GM21737 (cell line): ENCODE measurements around the gene KATNBL1.

Experiments used
- ATAC-seq: cut with Tn5 transposase; IDR thresholded peaks from one replicate; pipeline ENCODE4 v1.9.1; 2021; ENCODE audit warnings: mild to moderate bottlenecking, moderate library complexity; ENCODE audit not compliant: unreplicated experiment

KATNBL1 gene

DNA sequence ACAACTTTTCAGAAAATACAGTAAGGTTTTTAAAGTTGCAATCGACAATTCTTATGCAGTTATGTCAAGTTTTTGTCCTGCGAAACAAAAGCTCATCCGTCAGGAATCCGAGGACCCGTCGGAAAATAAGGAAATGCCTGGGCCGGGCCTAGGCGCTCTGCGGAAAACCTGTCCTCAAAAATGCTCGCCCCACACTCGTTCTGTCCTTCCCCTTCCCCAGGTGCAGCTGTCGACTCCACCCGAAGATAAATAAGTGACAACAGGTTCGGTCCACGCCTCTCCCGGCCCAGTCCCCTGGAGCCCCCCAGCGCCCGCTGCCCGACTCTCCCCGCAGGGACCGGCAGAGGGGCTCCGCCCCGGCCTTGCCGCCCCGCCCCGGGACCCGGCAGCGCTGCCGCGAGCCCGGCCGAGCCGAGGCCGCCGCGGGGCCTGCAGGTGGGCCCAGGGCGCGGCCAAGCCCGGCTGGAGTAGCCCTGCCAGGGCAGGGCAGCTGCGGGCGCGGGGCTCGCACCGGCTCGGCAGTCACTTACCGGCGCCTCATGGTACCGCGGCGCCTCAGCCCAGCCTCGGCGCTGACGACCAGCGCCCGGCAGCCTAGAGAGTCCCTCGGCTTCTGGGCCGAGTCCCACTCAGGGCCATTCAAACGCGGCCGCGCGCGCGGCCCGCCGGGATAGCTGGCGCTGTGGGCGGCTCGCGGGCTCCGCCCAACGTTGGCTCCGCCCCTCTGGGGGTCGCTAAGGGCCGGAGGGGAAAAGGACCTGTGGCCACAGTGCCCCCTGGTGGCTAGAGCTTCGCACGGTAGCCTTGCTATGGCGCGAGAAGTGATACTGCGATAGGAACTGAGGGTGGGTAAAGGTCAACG lies at the start of gene KATNBL1:
Gene KATNBL1 (minus strand): TSS at position 676 of the 862 bp plus-strand sequence. CDS start 46,420 bp downstream, outside the sequence.
- ATAC-seq, result peak; percentile 87

DNA sequence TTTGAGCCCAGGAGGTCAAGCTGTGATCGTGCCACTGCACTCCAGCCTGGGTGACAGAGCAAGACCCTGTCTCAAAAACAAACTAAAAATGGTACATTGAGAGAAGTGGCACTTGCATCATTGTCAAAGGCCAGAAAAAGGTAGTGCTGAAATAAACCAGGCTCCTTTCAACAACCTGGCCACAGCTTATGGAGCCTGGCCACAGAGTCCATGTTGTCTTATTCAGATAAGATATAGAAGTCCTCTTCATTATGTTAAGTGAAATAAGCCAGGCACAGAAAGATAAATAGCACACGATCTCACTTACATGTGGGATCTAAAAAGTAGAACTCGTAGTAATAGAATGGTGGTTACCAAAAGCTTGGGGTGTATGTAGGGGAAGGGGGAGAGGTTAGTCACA lies 49.7 kb upstream of the KATNBL1 start:
- ATAC-seq, result no peak

GRCh38 chr15:34258151-34258550 lies 48.3 kb upstream of the KATNBL1 start:
- no peak for ATAC-seq

GRCh38 chr15:34252545-34252944 lies 42.6 kb upstream of the KATNBL1 start:
- no peak for ATAC-seq

DNA sequence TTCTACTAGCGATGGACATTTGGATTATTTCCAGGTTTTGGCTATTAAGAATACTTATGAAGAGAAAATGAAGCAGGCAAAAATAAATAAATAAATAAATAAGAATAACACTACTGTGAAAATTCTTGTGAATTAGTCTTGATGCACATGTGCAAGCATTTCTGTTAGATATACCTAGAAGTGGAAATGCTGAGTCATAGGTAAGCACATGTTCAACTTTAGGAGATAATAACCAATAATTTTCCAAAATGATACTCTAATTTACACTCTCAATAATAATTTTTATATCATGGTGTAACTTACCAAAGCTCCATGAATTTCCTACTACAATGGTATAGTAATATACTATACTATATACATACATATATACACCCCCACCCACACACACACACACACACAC lies 38.3 kb upstream of the KATNBL1 start:
- no peak for ATAC-seq

DNA sequence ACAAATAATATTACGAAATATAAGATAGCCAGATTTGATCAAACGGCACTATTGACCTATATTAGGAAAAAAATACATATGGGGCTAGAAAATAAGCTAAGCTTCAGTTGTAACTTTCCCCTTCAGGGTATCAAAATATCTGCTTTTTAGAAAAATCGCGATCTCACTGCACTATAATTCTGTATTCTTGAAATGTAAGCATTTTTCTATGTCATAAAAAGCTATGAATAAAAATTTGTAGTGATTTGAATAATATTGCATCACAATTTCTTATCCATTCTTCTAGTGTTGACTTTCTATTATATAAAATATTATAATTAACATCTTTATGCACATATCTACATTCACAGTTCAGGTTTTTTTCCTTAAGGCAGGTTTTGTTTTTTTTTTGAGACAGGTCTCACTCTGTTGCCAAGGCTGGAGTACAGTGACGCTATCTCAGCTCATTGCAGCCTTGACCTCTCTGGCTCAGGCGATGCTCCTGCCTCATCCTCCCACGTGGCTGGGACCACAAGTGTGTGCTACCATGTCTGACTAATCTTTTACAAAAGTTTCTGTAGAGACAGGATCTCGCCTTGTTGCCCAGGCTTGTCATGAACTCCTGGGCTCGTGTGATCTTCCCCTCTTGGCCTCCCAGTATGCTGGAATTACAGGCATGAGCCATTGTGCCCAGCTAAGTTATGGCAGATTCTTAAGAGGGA lies 36.5 kb upstream of the KATNBL1 start:
- ATAC-seq, result no peak

DNA sequence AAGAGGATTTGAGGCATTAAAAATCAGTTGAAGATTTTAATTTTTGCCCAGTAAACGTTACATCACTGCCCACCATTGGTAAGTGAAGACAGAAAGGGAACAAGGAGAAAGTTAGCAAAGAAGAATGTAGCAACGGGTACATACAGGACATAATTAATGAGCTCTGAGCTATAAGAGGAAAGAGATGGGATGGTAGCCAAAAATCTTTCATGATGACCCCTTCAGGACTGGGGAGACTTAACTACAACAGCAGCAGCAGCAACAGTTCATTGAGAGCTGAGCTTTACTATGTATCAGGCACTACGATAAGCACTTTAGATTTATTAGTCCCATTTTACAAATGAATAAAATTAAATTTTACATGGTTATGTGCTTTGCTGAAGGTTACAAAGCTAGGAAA lies 33.3 kb upstream of the KATNBL1 start:
- no peak for ATAC-seq

DNA sequence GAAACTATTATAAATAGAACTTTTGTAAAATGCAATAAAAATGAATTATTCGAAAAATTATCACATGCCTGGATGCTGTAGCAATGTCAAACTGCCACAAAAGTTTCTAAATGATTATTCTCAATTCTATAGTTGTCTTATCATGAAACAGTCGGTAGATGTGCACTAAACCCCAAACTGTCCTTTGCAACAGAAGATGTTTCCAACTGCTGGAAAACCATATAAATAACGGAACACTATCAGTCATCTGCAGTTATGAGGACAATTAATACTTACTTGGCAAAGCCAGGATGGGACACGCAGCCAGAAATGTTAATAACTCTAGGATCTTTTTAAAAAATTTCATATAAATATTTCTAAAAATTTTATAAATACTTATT lies 32.4 kb upstream of the KATNBL1 start:
- ATAC-seq, result no peak

DNA sequence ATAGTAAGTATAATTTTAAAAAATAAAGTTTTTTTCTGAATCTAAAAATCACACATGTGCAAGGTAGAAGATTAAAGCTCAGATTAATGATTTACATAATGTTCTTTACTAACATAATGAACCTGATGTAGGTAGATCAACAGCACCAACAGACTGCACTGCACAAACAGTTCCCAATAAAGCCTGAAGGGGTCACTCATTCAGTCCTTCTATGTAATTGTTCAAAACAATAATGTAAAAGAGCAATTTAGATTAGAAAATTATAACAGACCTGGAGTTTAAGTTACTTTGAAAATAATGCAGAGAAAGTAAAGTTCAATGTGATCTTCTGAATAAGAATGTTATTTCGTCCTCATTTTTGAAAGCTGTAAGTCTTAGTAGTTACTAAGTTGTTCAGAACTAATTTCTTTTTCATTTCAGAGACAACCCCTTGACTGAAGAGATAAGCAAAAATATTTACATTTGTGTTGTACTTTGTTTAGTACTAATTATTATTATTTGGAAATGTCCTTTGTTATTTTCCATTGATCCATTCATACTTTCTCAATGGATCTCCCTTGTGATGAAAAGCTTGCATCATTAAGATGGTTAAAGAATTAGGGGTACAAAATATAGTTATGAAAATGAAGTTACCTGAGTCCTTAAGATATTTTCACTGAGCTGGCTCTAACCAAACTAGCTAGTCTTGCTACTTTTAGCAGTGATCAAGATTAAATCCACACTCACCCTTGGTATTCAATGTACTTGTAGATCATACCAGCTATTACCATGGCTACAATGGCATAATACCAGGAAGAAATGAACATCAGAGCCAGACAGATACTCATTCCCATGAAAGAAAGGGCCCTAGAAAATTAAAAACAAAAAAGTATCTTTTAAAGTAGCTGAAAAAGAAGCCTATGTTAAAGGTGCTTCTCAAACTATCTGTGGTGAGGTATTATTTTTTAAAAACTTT lies 31.8 kb upstream of the KATNBL1 start:
- peak; percentile 57 for ATAC-seq

DNA sequence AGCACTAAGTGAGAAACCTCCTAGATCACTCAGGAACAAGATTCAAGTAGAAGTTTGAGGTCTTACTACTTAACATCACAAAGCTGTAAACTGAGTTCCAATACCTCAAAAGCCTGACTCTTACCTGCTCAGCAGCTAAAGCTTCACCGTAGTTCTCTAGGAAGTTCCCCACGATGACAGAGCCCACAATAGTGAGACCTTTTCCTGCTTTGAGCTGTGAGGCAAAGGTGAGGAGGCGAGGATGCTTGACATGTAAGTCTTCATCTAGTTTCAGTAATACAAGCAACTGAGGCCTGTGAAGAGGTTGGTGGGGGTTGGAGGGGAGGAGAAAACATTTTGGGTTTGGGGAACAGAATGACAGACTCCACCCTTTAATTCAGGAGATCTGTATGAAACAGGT lies 30.6 kb upstream of the KATNBL1 start:
- ATAC-seq, result no peak

GRCh38 chr15:34239151-34239808 lies 29.4 kb upstream of the KATNBL1 start:
- ATAC-seq, result no peak

GRCh38 chr15:34233614-34234013 lies 23.7 kb upstream of the KATNBL1 start:
- no peak for ATAC-seq

DNA sequence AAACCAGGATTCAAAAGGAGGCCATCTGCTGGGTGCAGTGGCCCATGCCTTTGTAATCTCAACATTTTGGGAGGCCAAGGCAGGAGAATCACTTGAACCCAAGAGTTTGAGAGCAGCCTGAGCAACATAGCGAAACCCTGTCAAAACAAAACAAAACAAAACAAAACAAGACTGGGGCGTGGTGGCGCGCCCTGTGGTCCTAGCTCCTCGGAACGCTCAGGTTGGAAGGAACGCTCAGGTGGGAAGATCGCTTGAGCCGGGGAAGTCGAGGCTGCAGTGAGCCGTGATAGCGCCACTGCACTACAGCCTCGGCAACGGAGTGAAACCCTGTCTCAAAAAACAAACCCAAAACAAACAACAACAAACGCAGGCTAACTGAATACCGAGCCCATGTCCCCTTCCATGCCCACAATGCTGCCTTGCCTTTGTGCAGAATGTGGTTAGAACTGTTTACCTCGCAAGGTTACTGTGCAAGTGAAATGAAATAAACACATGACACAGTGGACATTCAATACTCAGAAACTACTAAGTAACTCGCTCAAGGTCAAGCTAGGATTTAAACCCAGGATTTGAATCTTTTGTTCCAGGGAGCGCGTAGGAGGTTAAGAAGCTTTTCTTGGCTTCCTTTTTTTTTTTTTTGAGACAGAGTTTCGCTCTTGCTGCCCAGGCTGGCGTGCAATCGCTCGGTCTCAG lies 14.2 kb upstream of the KATNBL1 start:
- ATAC-seq, result no peak

GRCh38 chr15:34217587-34218225 lies 7.8 kb upstream of the KATNBL1 start:
- ATAC-seq, result no peak

- no peak for ATAC-seq
Observed at GRCh38 chr15:34216527-34217270, 6.8 kb upstream of the KATNBL1 start.

GRCh38 chr15:34214135-34214534 lies 4.2 kb upstream of the KATNBL1 start:
- no peak for ATAC-seq

DNA sequence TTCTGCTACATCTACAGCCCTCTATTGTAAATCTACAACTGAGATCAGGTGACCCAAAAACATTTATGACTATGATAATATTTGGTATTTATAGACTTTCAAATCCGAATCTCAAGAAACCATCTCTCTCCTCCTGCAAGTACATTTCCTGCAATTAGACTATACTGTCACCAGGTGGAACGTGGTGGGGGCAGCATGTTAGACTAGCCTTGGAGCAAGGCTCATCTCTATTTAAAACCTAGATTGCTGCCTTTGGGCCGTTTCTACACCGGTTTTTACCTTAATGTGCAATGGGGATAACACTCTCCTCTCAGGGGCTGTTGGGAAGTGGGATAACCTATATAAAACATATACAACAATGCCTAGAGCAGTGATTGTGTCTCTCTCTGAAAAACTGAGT lies 3.8 kb upstream of the KATNBL1 start:
- no peak for ATAC-seq

DNA sequence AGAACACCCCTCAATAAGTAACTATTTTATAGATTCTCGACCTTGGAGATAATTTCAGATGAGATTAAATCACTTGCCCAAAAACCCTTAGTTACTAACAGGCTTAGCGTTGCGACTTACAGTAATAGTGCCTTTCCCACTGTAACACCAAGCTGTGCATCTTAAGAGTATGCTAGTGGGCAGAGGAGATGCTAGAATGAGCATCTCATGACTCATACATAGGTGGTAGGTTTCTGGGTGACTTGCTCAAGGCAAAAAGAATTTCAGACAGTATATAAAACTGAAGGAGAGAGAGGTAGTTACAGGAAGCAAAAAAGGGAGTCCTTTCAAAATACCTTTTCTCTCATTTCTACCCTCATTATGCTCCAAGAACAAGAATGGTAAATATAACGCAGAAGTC lies 3.9 kb downstream of the KATNBL1 start:
- no peak for ATAC-seq

GRCh38 chr15:34203936-34204335 lies 6.0 kb downstream of the KATNBL1 start:
- ATAC-seq, result no peak
